ENCODE data around the gene PGF. TPM values are rescaled to one million over a fixed set of nuclear protein-coding genes. Genes with fewer than 3 reads are reported as not detected.
"Not testable (repeated sequence)": the region's sequence is repeated elsewhere in the genome, so short reads cannot be mapped to it uniquely, and the experiment has no call there.

The PGF gene
- total RNA-seq: 34.1 and 44.8 TPM in 2 replicates

- peak in 1 of 2 donors; percentile 79 for DNase-seq (ENCODE audit: low read depth in 2 of 2)
Observed at GRCh38 chr14:74955229-74956026, at the start of gene PGF. PGF (minus strand) TSS chr14:74955597; CDS start chr14:74955242, 355 bp downstream.

- DNase-seq (ENCODE audit: low read depth in 2 of 2): peak in 1 of 2 donors; percentile 43
Observed at GRCh38 chr14:75003250-75004027, 48.0 kb upstream of the PGF start.

GRCh38 chr14:75002392-75003249 is 47.2 kb upstream of the PGF start, which contains the start of gene EIF2B2:
EIF2B2 (plus strand) TSS chr14:75002921; CDS start chr14:75002991, 70 bp downstream.
- peak; percentile 72 to 94 for DNase-seq (ENCODE audit: low read depth in 2 of 2)

DNA sequence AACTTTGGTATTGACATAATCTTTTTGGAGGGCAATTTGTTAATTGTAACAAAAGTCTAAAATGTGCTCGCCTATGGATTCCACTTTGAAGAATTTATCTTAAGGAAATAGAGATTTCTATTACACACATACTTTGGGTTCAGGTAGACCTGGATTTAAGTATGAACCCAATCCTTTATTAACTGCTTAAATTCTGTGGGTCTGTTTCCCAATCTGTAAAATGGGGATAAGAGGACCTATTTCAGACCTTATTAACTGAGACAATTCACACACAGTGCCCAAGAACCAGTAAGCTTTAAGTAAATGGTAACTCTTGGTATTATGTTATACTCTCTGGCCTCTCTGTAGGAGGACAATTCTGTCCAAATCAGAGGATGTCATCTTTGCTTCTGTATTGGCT is 46.5 kb upstream of the PGF start:
- no peak for DNase-seq (ENCODE audit: low read depth in 2 of 2)

GRCh38 chr14:75001261-75001660 is 45.9 kb upstream of the PGF start:
- no peak for DNase-seq (ENCODE audit: low read depth in 2 of 2)

- not testable (repeated sequence) for DNase-seq (ENCODE audit: low read depth in 2 of 2)
Observed at GRCh38 chr14:74995781-74996180, 40.4 kb upstream of the PGF start.

GRCh38 chr14:74994182-74994581 is 38.8 kb upstream of the PGF start:
- DNase-seq (ENCODE audit: low read depth in 2 of 2): not testable (repeated sequence)

- no peak for DNase-seq (ENCODE audit: low read depth in 2 of 2)
Observed at GRCh38 chr14:74988993-74989392, 33.6 kb upstream of the PGF start.

- DNase-seq (ENCODE audit: low read depth in 2 of 2): peak in 1 of 2 donors; percentile 98
Observed at GRCh38 chr14:74988131-74988530, 32.7 kb upstream of the PGF start.

- DNase-seq (ENCODE audit: low read depth in 2 of 2): no peak
Observed at GRCh38 chr14:74985806-74986205, 30.4 kb upstream of the PGF start.

- DNase-seq (ENCODE audit: low read depth in 2 of 2): no peak
Observed at GRCh38 chr14:74985028-74985310, 29.6 kb upstream of the PGF start.

DNA sequence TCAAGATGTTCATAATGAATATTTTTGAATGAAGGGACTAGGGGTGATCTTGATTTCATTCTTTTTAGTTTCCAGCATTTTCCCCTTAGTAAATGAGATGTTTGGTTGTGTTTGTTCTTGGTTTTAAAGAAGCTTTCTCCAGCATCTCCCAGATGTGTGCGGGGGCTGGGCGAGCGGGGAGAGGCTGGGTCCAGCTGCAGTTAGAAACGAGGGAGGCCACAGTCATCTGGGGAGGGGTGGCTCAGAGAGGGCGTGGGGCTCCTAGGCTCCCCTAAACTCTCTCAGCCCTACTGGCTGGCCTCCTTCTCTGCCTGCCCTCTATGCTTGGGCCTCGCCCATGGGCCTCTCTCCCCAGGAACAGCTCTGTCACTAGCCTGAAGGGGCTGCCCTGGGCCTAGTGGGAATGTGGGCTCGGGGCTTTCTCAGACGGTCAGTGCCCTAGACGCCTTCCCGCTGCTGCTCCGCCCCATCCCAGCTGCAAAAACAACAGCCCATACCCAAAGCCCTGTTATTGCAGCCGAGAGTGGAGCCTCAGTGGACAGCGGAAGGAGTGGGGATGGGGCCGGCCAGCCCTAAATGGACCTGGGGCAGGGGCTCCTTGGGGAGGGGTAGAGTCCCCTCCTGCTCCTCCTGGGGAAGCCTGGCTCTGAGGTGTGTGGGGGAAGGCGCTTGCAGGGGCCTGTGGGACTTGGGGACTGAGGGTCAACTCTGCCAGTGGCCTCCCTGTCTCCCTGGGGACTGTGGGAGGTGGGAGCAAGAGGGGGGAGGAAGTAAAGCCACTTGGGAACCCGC is 29.0 kb upstream of the PGF start:
- DNase-seq (ENCODE audit: low read depth in 2 of 2): peak in 1 of 2 donors; percentile 24

GRCh38 chr14:74983343-74983742 is 27.9 kb upstream of the PGF start:
- DNase-seq (ENCODE audit: low read depth in 2 of 2): peak in 1 of 2 donors; percentile 86

- DNase-seq (ENCODE audit: low read depth in 2 of 2): no peak
Observed at GRCh38 chr14:74982661-74983060, 27.3 kb upstream of the PGF start.

DNA sequence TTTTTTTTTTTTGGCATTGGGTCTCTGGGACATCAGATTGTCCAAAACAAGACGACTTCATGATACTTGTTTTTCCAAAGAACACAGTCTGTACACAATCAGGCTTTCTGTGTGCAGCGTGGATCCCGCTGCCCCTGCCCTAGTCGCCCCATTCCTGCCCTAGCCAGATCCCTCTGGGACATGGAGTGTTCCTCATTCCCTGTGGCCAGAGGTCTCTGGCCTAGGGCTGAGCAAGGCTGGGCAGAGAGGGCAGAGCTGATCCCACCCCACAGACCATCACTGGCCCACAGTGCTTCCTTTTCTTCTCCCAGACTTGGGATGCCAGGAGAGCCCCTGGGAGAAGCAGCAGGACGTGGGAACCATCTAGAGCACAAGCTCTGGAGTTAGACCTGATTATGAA is 26.4 kb upstream of the PGF start:
- no peak for DNase-seq (ENCODE audit: low read depth in 2 of 2)

DNA sequence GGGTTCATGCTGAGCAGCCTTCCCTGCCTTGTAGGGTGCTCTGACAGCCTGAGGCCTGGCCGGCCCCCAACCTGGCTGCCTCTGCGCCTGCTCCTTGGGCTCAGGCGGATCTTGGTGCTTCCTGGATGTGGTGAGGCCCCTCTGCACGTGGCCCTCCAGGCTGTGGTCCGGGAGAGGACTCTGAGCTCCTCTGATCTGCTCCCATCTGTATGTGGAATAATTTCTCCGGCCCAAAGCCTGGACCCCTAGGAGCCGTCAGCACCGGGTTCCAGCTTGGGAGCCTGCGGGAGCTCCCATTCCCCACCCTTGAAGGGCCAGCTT is 26.0 kb upstream of the PGF start:
- no peak for DNase-seq (ENCODE audit: low read depth in 2 of 2)

- peak in 1 of 2 donors; percentile 79 for DNase-seq (ENCODE audit: low read depth in 2 of 2)
Observed at GRCh38 chr14:74980731-74981461, 25.5 kb upstream of the PGF start.

- DNase-seq (ENCODE audit: low read depth in 2 of 2): peak in 1 of 2 donors; percentile 26
Observed at GRCh38 chr14:74980398-74980730, 25.0 kb upstream of the PGF start.

GRCh38 chr14:74979442-74980397 is 24.3 kb upstream of the PGF start:
- DNase-seq (ENCODE audit: low read depth in 2 of 2): peak in 1 of 2 donors; percentile 56
